CD4-positive, alpha-beta T cell (primary cell): ENCODE results near the gene PITPNB. TPM values are rescaled to one million over a fixed set of nuclear protein-coding genes. Genes with fewer than 3 reads are reported as not detected.

ENCODE experiments used
- ATAC-seq: fragments of 200-7000 bp; cut with Tn5 transposase; one replicate; pipeline ENCODE4 v1.10.0; 2022; ENCODE audit warnings: mild to moderate bottlenecking; ENCODE audit not compliant: poor library complexity
- CTCF ChIA-PET: fragments of 350-600 bp; sonication (Branson Sonifier 250); formaldehyde crosslinking; loops from one replicate; lab custom pipeline; 2021; ENCODE audit warnings: antibody characterized with exemption, inconsistent platforms; lab: Charles Lee
- POLR2A ChIA-PET: fragments of 350-600 bp; sonication (Branson Sonifier 250); formaldehyde crosslinking; loops from one replicate; lab custom pipeline; 2021; ENCODE audit warnings: antibody characterized with exemption, inconsistent platforms; lab: Charles Lee
- DNase-seq, 14 experiments: peaks; one replicate each; pipeline ENCODE4 v3.0.0-alpha.2; 2013 to 2020; ENCODE audit warnings: mixed read lengths in 2 of 14
- H3K27ac ChIP-seq, 2 donors: one replicate each; pipeline versions ENCODE4 v1.5.1 to v1.7.0; 2013; ENCODE audit warnings: low read length in 2 of 2, low read depth in 1 of 2, mild to moderate bottlenecking in 1 of 2
- H3K27me3 ChIP-seq, 2 experiments: 1 replicate in 1 of 2; 2 replicates in 1 of 2; pipeline versions ENCODE4 v1.6.1 to v1.7.0; 2013; ENCODE audit warnings: low read length in 2 of 2, control low read depth in 1 of 2, mild to moderate bottlenecking in 1 of 2, moderate library complexity in 1 of 2; ENCODE audit not compliant: insufficient read depth in 2 of 2, control insufficient read depth in 1 of 2
- H3K36me3 ChIP-seq: one replicate; pipeline ENCODE4 v1.6.1; 2013; ENCODE audit warnings: low read length, control low read depth; ENCODE audit not compliant: insufficient read depth
- H3K4me1 ChIP-seq: one replicate; pipeline ENCODE4 v1.6.1; 2013; ENCODE audit warnings: low read length, control low read depth; ENCODE audit not compliant: insufficient read depth
- H3K4me3 ChIP-seq: one replicate; pipeline ENCODE4 v1.5.1; 2013; ENCODE audit warnings: mild to moderate bottlenecking, low read length, moderate library complexity
- H3K9me3 ChIP-seq, 2 experiments: 1 replicate in 1 of 2; 2 replicates in 1 of 2; pipeline versions ENCODE4 v1.6.1 to v1.7.0; 2013; ENCODE audit warnings: low read length in 2 of 2, mild to moderate bottlenecking in 2 of 2, control low read depth in 1 of 2, moderate library complexity in 1 of 2; ENCODE audit not compliant: control insufficient read depth in 1 of 2, insufficient read depth in 1 of 2
- H3K27ac Mint-ChIP-seq: one replicate; pipeline ENCODE4 v1.8.0; 2020; ENCODE audit warnings: mixed read lengths
- H3K27me3 Mint-ChIP-seq: one replicate; pipeline ENCODE4 v1.8.0; 2021; ENCODE audit warnings: mixed read lengths
- H3K36me3 Mint-ChIP-seq: one replicate; pipeline ENCODE4 v1.8.0; 2021; ENCODE audit warnings: low read depth, mixed read lengths
- H3K4me1 Mint-ChIP-seq: one replicate; pipeline ENCODE4 v1.8.0; 2021; ENCODE audit warnings: low read depth, mixed read lengths
- H3K4me3 Mint-ChIP-seq: one replicate; pipeline ENCODE4 v1.8.0; 2020; ENCODE audit warnings: mild to moderate bottlenecking, mixed read lengths
- H3K9me3 Mint-ChIP-seq: one replicate; pipeline ENCODE4 v1.8.0; 2020; ENCODE audit warnings: mixed read lengths
- CTCF ChIP-seq: fragments of 200-600 bp; IDR thresholded peaks from one replicate; pipeline ENCODE4 v1.8.0; 2022; ENCODE audit warnings: antibody characterized with exemption, mild to moderate bottlenecking
- intact Hi-C, 2 experiments: fragments of 100-400 bp; cut with DNase I in 1 of 2; cut with micrococcal nuclease in 1 of 2; formaldehyde crosslinking; loops; one replicate each; pipeline versions ENCODE4 v1.15.1 to v1.9.0; 2023 to 2025; cut with DNase I, micrococcal nuclease
- total RNA-seq, 174 experiments: library from RNA in 2 of 174; stranded (reverse) in 2 of 174; gene quantifications; one replicate each; pipeline ENCODE4 v1.2.3 and lab custom pipeline; 2021 to 2026

The PITPNB gene
- total RNA-seq, 2 experiments from 2014 or later, result 37.6 to 38.7 TPM

DNA sequence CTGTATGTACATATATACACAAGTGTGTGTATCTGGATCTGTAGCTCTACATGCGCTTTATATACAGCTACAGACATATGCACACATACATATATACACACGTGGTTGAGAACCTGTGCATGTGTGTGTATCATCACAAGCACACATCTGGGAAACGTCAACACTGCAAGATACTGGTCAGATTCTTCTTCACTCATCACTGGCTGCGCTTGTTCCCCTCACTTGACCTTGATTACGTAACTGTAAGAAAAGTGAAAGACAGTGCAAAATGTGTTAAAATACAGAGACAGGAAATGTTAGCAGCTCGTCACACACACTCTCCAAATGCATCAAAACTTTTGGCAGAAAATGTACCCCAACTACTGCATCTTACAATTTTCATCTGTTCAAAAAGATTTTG, 65.6 kb downstream of the PITPNB start:
- DNase-seq, result peak in 1 of 14 experiments; percentile 12
- Histone ChIP-seq H3K4me1 (no peaks in the 10 kb centered on the region), H3K27ac (no peak overlapping the region), H3K27me3 (no peaks in the 10 kb centered on the region), H3K4me3 (no peak overlapping the region), H3K9me3 (no peaks in the 10 kb centered on the region), H3K36me3 (peaks cover 91% of the 10 kb centered on the region)
- ChIA-PET POLR2A (no interaction called here), CTCF (interaction anchor here (1.1 kb wide), 1 partner anchor 10 kb away, joined by 3 read pairs; no protein-coding TSS in a partner anchor)
- H3K4me1 Mint-ChIP-seq, result no peaks in the 10 kb centered on the region
- no peaks in the 10 kb centered on the region for H3K27me3 Mint-ChIP-seq
- no peak for TF ChIP-seq CTCF
- no peaks in the 10 kb centered on the region for H3K9me3 Mint-ChIP-seq
- intact Hi-C loops, result no loop called here
- no peak overlapping the region for H3K27ac Mint-ChIP-seq
- ATAC-seq, result no peak
- no peak overlapping the region for H3K4me3 Mint-ChIP-seq
- peaks cover 99% of the 10 kb centered on the region for H3K36me3 Mint-ChIP-seq

DNA sequence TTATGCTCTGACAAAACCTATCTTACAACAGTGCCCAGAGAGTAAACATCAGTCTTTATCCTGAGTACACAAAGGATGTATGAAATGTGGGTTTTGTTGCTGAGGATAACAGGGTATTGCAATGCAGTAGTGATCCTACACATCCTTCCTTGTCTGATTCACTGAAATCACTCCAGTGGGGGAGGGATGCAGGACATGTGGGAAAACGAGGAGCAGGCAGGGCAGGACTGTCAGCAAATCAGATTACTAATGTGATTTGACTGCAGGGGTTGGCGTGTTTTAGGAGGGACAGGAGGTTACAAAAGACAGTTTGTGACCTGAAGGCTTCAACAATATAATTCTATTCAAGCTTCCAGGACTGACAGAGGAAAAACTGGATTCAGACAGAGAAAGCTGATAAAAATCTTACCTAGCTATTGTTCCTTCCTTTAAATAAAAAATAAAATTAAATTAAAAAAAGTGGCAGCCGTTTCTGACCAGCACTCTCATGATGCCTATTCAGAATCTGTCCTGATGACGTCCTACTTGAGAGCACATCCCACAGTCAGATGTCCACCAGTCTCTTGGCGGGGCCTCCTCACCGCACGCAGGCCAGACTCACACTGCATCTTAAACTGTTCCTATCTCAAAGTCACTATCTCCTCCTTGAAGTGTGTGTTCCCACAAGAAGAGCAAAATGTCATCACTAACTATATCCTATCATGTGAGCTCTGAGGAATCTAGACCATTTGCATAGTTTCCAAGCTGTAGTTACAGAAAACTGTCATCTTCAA, 66.9 kb downstream of the PITPNB start:
- Histone ChIP-seq H3K36me3 (peaks cover 82% of the 10 kb centered on the region), H3K27ac (no peak overlapping the region)

GRCh38 chr22:27850000-27850521, 69.0 kb downstream of the PITPNB start:
- DNase-seq, result no peak
- ATAC-seq, result no peak
- Histone ChIP-seq H3K36me3 (peaks cover 66% of the 10 kb centered on the region), H3K27me3 (no peaks in the 10 kb centered on the region), H3K4me1 (no peaks in the 10 kb centered on the region), H3K9me3 (no peaks in the 10 kb centered on the region), H3K27ac (no peak overlapping the region), H3K4me3 (no peak overlapping the region)
- ChIA-PET POLR2A (no interaction called here), CTCF (no interaction called here)
- no peaks in the 10 kb centered on the region for H3K4me1 Mint-ChIP-seq
- intact Hi-C loops, result no loop called here
- TF ChIP-seq CTCF, result no peak
- H3K36me3 Mint-ChIP-seq, result peaks cover 88% of the 10 kb centered on the region
- H3K9me3 Mint-ChIP-seq, result no peaks in the 10 kb centered on the region
- H3K27me3 Mint-ChIP-seq, result no peaks in the 10 kb centered on the region
- no peak overlapping the region for H3K27ac Mint-ChIP-seq
- H3K4me3 Mint-ChIP-seq, result no peak overlapping the region

More for the DNA sequence above, 66.9 kb downstream of the PITPNB start:
- Histone ChIP-seq H3K4me3 (no peak overlapping the region), H3K27me3 (no peaks in the 10 kb centered on the region), H3K4me1 (no peaks in the 10 kb centered on the region), H3K9me3 (no peaks in the 10 kb centered on the region)
- ChIA-PET POLR2A (no interaction called here), CTCF (interaction anchor here (1.4 kb wide), 1 partner anchor 157 kb away, joined by 3 read pairs; no protein-coding TSS in a partner anchor)
- ATAC-seq, result no peak
- intact Hi-C loops, result no loop called here
- H3K27ac Mint-ChIP-seq, result no peak overlapping the region
- H3K36me3 Mint-ChIP-seq, result peaks cover 99% of the 10 kb centered on the region
- H3K9me3 Mint-ChIP-seq, result no peaks in the 10 kb centered on the region
- H3K27me3 Mint-ChIP-seq, result no peaks in the 10 kb centered on the region
- H3K4me1 Mint-ChIP-seq, result no peaks in the 10 kb centered on the region
- no peak overlapping the region for H3K4me3 Mint-ChIP-seq
- DNase-seq, result no peak
- TF ChIP-seq CTCF, result no peak
